GM18520 (cell line): Measurements from ENCODE around the gene NUP210.
"Not testable (repeated sequence)": the region's sequence is repeated elsewhere in the genome, so short reads cannot be mapped to it uniquely, and the experiment has no call there.

Experiments used
- ATAC-seq: cut with Tn5 transposase; IDR thresholded peaks from one replicate; pipeline ENCODE4 v1.9.1; 2021; ENCODE audit not compliant: unreplicated experiment

NUP210 gene

GRCh38 chr3:13407926-13408325, 12.2 kb downstream of the NUP210 start:
- no peak for ATAC-seq

- no peak for ATAC-seq
Measured at GRCh38 chr3:13407475-13407874, 12.6 kb downstream of the NUP210 start.

DNA sequence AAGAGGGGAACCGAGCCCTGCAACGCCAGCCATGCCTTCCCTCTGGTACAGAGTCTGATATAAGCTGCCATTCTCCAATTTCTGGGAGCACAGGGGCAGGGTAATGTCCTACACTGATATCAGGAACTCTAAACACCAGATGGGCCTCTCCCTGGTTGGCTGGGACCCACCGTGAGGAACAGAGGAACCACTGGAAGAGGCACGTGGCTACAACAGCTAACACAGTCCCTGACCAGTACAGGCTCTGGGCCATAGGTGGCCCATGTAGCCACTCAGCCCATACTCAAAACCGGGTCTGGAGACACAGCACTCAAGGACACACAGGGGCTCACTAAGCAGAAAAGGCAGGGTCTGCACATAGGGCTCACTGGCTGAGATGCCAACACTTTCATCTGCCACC, 13.9 kb downstream of the NUP210 start:
- ATAC-seq, result no peak

DNA sequence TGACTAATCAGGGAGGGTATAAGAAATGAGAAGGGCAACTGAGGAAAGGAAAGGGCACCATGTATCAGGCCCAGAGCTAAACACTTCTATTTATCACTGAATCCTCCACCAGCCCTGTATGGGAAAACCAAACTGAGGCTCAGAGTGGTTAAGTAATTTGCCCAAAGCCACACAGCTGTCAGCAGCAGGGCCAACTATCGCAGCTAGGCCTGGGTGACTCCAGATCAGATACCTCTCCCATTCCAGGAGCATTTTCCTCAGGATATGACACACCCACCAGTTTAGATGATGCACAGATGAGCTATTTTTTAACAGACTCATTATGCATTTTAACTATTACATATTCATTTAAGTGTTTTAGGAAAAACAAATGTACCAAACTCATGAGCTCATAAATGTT, 14.5 kb downstream of the NUP210 start:
- no peak for ATAC-seq

DNA sequence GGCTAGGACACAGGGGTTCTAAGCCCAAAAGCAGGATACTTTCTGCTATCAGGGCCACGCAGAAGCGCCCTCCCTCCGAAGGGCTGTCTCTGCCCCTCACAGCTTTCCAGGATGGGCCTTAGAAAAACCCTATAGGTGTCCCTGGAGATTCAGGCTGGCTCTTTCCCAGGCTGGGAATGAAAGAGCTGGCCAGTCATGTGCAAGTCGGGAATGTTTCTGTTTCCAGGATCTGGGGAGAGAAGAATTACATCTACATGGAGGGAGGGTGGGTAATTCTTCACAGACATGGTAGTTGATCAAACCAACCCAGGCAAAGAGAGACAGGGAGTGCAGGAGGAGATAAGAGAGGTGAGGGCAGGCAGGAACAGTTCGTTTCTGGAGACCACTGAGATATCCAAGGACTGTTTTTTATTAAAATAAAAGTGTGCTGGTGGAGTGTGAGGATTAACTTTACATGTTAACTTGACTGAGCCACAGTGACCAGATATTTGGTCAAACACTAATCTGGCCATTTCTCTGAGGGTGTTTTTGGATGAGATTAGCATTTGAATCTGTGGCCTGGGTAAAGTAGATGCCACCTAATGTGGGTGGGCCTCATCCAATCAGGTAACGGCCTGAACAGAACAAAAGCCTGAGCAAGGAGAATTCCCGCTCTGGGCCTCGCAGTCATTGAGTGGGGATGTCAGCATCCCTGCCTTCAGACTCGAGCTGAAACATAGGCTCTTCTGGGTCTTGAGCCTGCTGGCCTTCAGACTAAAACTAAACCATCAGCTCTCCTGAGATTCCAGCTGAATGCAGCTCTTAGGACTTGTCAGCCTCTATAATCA, 15.3 kb downstream of the NUP210 start:
- no peak for ATAC-seq

DNA sequence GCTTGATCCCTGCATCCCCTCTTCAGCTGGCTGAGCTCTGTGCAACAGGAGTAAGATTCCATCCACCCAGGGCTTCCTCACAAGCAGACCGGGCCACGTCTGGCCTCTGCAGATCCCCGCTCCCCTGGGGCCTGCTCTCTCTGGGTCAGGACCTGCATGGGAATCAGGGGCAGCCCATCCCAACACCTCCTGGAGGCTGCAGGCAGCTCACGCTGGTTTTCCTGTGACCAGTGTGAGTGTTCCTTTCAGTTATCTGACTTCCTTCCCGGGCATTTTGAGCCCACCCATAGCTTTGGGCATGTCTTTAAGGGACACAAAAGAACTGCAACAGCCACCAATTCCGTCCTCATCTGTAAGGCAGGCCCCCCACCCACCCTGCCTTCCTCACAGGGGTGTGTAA, 16.3 kb downstream of the NUP210 start:
- no peak for ATAC-seq

DNA sequence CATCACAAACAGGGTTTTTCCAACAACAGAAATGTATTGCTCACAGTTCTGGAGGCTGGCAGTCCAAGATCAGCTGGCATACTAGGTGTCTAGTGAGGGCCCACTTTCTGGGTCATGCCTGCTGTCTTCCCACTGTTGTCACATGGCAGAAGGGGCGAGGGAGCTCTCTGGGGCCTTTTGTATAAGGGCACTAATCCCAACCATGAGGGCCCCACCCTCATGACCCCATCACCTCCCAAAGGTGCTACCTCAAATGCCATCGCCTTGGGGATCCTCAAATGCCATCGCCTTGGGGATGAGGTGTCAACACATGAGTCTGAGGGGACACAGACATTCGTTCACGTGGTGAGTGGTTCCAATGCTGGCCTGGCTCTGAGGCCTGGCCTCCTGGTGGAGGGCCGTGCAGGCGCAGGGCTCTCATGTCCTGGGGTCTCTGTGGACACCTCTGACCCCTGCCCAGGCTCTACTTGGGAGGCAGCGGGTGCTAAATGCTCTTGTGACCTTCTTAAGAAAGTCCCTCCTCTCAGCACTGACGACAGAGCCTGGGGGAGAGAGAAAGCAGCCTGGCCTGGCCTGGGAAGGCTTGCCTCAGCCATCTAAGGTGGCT, 16.8 kb downstream of the NUP210 start:
- no peak for ATAC-seq

DNA sequence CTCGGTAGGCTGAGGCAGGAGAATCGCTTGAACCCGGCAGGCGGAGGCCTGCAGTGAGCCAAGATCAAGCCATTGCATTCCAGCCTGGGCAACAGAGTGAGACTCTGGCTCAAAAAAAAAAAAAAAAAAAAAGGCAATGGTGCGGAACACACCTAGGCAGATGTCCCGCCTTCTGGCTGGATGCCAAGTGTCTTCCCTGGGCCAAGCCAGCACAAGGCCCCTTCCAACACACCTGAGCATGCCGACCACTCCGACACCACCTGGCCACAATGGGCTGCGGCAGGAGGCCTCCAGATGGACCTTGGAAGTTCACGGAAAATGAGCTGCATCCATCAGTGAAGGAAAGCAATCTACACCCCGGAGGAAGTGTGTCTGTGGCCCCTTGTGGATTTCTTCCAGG, 19.0 kb downstream of the NUP210 start:
- no peak for ATAC-seq

DNA sequence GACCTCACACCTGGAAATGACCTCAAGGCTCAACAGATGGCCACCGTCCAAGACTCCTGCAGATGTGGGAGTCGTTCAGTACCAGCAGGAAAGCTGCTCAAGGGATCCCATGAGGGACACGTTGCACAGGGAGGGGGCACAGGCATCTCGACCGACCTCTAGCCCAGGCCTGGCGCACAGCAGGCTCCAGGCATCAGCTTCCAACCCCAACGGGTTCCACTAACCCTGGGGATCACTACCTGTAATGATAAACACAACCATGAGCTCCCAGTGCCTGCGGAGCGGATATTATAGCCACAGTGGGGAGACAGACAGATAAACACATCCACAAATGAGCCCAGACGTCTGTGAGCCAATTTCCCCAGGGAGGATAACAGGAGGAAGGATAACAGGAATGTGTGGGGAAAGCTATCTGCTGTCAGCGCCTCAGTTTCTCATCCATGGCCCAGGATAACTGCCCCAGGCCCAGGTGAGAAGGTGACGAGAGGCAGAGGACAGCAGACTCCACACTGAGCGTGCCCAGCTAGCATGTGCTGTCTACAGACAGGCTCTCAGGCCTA, 19.9 kb downstream of the NUP210 start:
- no peak for ATAC-seq

- ATAC-seq, result no peak
Measured at GRCh38 chr3:13399603-13400002, 20.5 kb downstream of the NUP210 start.

DNA sequence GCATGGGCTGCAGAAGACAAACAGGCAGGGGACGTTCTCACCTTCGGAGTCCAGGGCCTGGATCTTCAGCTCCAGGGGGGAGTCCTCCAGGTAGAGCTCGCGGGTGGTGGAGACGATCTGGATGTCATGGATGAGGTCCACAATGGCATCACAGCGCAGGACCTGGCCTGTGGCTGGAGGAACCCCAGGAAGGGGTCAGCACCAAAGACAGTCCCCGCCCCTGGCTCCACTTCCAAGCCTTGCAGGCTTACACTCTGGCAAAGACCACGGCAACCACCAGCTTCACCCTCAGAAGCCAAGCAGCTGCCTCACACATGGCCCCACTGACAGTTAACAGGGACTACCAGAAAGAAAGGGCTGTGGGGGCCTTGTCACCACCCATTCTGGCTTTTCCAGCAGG, 22.8 kb downstream of the NUP210 start:
- ATAC-seq, result no peak

DNA sequence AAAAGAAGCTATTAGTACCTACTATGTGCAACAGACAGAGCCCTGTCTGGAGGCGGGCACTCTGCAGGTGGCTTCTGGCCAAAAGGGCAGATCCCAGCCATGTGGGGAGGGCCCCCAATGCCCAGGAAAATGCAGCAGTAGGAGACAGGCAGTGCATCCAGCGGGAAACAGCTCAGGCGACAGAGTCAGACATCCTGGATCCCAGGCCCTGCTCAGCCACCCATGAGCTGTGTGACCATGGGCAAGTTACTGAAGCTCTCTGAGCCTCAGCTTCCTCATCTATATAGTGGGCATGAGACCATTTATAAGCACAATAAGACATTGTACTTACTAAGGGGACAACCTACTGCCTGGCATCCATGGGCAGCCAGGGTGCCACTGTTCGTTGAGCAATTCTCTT, 25.8 kb downstream of the NUP210 start:
- no peak for ATAC-seq

GRCh38 chr3:13393427-13394360, 26.4 kb downstream of the NUP210 start:
- ATAC-seq, result no peak

DNA sequence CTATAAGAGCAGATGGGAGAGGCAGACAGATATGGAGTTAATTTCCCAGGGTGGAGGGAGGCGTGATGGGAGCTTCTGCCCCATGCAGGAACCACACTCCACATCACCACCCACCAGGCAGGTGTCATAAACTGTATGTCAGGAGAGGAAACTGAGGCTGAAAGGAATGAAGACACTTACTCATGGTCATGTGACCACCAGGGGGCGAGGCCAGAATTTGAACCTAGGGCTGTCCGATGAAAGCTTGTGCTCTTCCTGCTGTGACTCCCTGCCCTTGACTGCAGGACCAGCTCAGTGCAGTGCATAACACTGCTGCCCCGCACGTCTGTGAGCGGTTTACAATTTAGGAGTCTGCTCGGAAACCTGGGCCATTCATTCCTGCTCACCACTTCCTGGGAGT, 28.8 kb downstream of the NUP210 start:
- ATAC-seq, result no peak

- ATAC-seq, result no peak
Measured at GRCh38 chr3:13389378-13389777, 30.7 kb downstream of the NUP210 start.

DNA sequence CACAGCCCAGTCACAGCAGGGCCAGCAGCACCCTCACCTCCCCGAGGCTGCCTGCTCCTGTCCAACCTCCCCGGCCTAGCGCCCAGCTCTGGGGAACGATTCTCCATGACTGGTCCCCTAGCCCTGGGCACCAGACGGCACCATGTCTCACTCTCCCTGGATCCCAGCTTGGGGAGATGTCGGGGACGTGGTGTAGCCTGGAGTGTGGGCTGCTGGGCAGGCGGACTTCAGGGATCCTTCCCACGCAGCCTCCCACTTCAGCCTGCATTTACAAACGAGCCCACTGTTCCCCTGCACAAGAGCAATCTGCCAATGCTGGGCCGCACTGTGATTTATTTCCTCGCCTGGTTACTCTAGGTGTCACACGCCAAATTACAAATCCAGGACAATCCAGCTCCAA, 31.3 kb downstream of the NUP210 start:
- ATAC-seq, result no peak

DNA sequence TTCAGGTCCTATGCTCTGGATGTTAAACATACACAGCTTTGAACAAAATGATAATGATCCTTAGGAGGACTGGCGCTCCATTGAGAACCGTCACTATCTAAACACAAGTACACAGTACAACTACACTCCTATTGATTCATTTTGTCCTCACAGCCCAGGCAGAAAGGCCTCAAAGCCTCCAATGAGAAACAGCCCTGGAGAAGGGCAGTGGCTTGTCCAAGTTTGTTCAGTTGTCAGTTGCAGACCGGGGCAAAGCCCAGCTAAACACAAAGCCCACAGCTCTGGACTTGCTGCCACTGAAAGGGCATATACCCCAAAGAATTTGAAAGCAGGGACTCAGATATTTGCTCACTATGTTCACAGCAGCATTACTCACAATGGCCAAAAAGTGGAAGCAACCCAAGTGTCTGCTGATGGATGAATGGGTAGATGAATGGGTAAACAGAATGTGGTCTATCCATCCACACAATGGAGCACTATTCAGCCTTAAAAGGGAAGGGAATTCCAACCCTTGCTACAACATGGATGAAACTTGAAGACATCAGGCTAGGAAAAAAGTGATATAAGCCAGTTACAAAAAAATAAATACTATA, 34.7 kb downstream of the NUP210 start:
- ATAC-seq, result no peak

DNA sequence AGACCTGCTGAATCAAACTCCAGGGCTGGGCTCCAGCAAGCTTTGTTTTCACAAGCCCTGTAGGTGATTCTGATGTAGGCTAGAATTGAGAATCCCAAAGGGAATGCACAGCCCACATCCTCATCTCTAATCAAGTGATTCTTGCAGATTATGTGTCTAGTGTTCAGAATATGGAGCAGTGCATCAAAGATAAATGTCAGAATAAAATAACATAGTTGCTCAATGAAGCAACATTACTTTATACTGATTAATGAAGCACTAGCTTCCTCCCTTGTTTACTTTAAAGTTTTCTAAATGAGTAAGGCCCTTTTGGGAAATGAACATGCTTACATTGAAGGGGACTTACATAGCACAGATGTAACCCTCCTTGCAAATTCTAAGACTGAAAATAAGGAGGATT, 39.2 kb downstream of the NUP210 start:
- ATAC-seq, result no peak

DNA sequence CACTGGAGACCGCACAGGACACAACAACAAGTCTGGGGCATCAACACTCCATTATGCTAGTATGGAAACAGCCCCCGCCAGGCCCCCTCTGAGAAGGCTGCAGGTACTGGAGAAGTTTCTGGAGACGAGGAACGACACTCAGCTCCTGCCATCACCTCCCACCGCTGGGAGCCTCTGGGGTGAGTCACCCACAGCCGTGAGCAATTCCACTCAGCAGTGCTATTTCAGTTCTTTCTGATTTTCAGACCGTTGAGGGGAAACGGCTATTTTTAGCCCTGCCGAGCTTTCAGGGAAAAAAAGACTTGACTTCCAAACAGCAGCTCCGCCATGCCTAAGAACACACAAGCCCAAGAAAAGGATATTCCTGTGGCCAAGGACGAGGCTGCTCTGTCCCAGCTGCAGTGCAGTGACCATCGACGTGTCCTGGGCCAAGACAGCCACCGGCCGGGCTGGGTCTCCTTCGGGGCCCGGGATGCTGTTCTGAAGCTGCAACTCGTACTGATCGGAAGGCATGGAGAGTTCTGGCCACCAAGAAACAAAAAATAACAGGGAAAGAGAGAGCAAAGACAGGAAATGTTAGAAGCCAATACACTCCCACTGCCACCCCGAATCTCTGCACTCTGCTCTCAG, 40.8 kb downstream of the NUP210 start:
- no peak for ATAC-seq

GRCh38 chr3:13378155-13378554, 42.0 kb downstream of the NUP210 start:
- peak; percentile 80 for ATAC-seq

DNA sequence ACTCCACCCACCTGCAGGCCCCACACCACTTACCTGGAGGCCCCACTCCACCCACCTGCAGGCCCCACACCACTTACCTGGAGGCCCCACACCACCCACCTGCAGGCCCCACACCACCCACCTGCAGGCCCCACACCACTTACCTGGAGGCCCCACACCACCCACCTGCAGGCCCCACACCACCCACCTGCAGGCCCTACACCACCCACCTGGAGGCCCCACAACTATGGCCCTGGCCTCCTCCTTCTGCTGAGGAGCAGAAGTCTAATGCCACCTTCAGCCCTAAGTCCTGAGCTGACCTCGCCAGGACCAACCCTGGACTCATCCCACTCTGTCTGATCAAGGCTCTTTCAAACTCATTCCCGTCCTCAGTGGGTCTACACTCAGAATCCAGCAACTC, 42.4 kb downstream of the NUP210 start:
- ATAC-seq, result not testable (repeated sequence)
